ENCODE measurements around the gene SLF2.

- TF ChIP-seq CTCF (IDR thresholded peaks at IDR 0.05), result no peak
- no peak for TF ChIP-seq POLR2A (IDR thresholded peaks at IDR 0.05)
- no peak for TF ChIP-seq EP300 (IDR thresholded peaks at IDR 0.05)
These were observed 17.4 kb upstream of the SLF2 start for GRCh38 chr10:100895346-100895745.
